Endothelial cell of umbilical vein (primary cell): ENCODE measurements around the gene DHX15. TPM values are rescaled to one million over a fixed set of nuclear protein-coding genes. Genes with fewer than 3 reads are reported as not detected.

ENCODE experiments used
- BruUV-seq: library from RNA; stranded (reverse); fragments of 400-500 nt; replicated peaks from 2 replicates; lab custom pipeline; 2021; lab: Mats Ljungman, UMichigan
- CTCF ChIA-PET: fragments of 300-600, 350-600 bp; sonication (Branson Sonifier 250); formaldehyde crosslinking; loops from one replicate; lab custom pipeline; 2021; ENCODE audit warnings: antibody characterized with exemption, inconsistent platforms; lab: Charles Lee
- POLR2A ChIA-PET: fragments of 300-600, 350-600 bp; sonication (Branson Sonifier 250); formaldehyde crosslinking; loops from one replicate; lab custom pipeline; 2021; ENCODE audit warnings: antibody characterized with exemption, inconsistent platforms; lab: Charles Lee
- DNase-seq: peaks from one replicate; pipeline ENCODE4 v3.0.0-alpha.2; 2011; ENCODE audit warnings: low read depth, low spot score
- FAIRE-seq: peaks from 2 replicates; lab custom pipeline; 2011; peaks lifted over from hg19 to GRCh38; lab: Jason Lieb, UNC
- H2AFZ ChIP-seq: 2 replicates; pipeline ENCODE4 v1.6.0; 2012; ENCODE audit warnings: low read depth, low read length, control low read depth, inconsistent platforms
- H3K27ac ChIP-seq: 2 replicates; pipeline ENCODE4 v1.5.1; 2011; ENCODE audit warnings: low read depth, mild to moderate bottlenecking, control low read depth, low read length, moderate library complexity; ENCODE audit not compliant: insufficient read depth
- H3K27me3 ChIP-seq, 2 experiments: 2 replicates each; pipeline versions ENCODE4 v1.6.0 to v1.6.1; 2011; ENCODE audit warnings: low read length in 2 of 2, mixed read lengths in 1 of 2; ENCODE audit not compliant: control insufficient read depth in 2 of 2, insufficient read depth in 2 of 2
- H3K36me3 ChIP-seq, 2 experiments: 2 replicates in 1 of 2; 3 replicates in 1 of 2; pipeline ENCODE4 v1.5.1; 2011; ENCODE audit warnings: low read length in 2 of 2, mild to moderate bottlenecking in 1 of 2, moderate library complexity in 1 of 2; ENCODE audit not compliant: control insufficient read depth in 2 of 2, insufficient read depth in 2 of 2; ENCODE audit errors: extremely low read depth in 1 of 2
- H3K4me1 ChIP-seq: 3 replicates; pipeline ENCODE4 v1.5.1; 2011; ENCODE audit warnings: mild to moderate bottlenecking, low read length; ENCODE audit not compliant: control insufficient read depth, insufficient read depth; ENCODE audit errors: extremely low read depth
- H3K4me2 ChIP-seq: 2 replicates; pipeline ENCODE4 v1.6.1; 2011; ENCODE audit warnings: low read length, control low read depth, mixed read lengths; ENCODE audit not compliant: insufficient read depth
- H3K4me3 ChIP-seq, 3 experiments: fragments of 200-600 bp in 1 of 3; sonication (generic), shearing (Covaris generic) in 1 of 3; replicated peaks in 1 of 3; 2 replicates each; pipeline ENCODE4 v1.5.1; 2011 to 2016; ENCODE audit warnings: control low read depth in 3 of 3, low read length in 3 of 3, mild to moderate bottlenecking in 2 of 3, inconsistent platforms in 1 of 3, low read depth in 1 of 3, moderate library complexity in 1 of 3; ENCODE audit not compliant: insufficient read depth in 1 of 3
- H3K79me2 ChIP-seq: 2 replicates; pipeline ENCODE4 v1.6.0; 2012; ENCODE audit warnings: low read length, inconsistent platforms; ENCODE audit not compliant: control insufficient read depth, insufficient read depth
- H3K9ac ChIP-seq: replicated peaks from 2 replicates; pipeline ENCODE3; 2011; ENCODE audit warnings: low read length, control low read depth; ENCODE audit not compliant: insufficient read depth; ENCODE audit errors: extremely low read depth
- H3K9me1 ChIP-seq: replicated peaks from 3 replicates; pipeline ENCODE4 v1.6.0; 2011; ENCODE audit warnings: mild to moderate bottlenecking, low read length; ENCODE audit not compliant: control insufficient read depth, insufficient read depth; ENCODE audit errors: extremely low read depth
- H3K9me3 ChIP-seq: replicated peaks from 2 replicates; pipeline ENCODE4 v1.5.1; 2012; ENCODE audit warnings: low read length, inconsistent platforms; ENCODE audit not compliant: control insufficient read depth, insufficient read depth
- H4K20me1 ChIP-seq: replicated peaks from 2 replicates; pipeline ENCODE3; 2011; ENCODE audit warnings: mild to moderate bottlenecking, low read length; ENCODE audit not compliant: control insufficient read depth, insufficient read depth; ENCODE audit errors: extremely low read depth
- CTCF ChIP-seq, 2 donors: IDR thresholded peaks; 1 replicate in 1 of 2; 2 replicates in 1 of 2; pipeline ENCODE4 v1.5.1; 2011; ENCODE audit warnings: low read length in 2 of 2, mild to moderate bottlenecking in 2 of 2, moderate library complexity in 2 of 2, control low read depth in 1 of 2, inconsistent platforms in 1 of 2, low read depth in 1 of 2; ENCODE audit not compliant: insufficient read depth in 1 of 2; ENCODE audit errors: extremely low read depth in 1 of 2
- EZH2 ChIP-seq: IDR thresholded peaks from 2 replicates; pipeline ENCODE4 v1.6.1; 2012; ENCODE audit warnings: borderline replicate concordance, low read depth, mild to moderate bottlenecking, moderate library complexity, low read length, inconsistent platforms; ENCODE audit not compliant: severe bottlenecking
- FOS ChIP-seq: IDR thresholded peaks from 2 replicates; pipeline ENCODE4 v1.6.1; 2011; ENCODE audit warnings: mild to moderate bottlenecking, low read length, moderate library complexity, borderline replicate concordance; ENCODE audit not compliant: insufficient read depth
- GATA2 ChIP-seq: IDR thresholded peaks from 2 replicates; pipeline ENCODE4 v1.7.0; 2011; ENCODE audit warnings: low read depth, mild to moderate bottlenecking, moderate library complexity, mixed read lengths, low read length; ENCODE audit not compliant: insufficient read length, insufficient read depth
- JUN ChIP-seq: IDR thresholded peaks from 2 replicates; pipeline ENCODE4 v1.6.1; 2011; ENCODE audit warnings: borderline replicate concordance, low read depth; ENCODE audit not compliant: insufficient read length, insufficient read depth
- MAX ChIP-seq: IDR thresholded peaks from 2 replicates; pipeline ENCODE4 v1.6.1; 2011; ENCODE audit not compliant: insufficient read depth, insufficient read length
- MYC ChIP-seq: IDR thresholded peaks from one replicate; pipeline ENCODE4 v1.6.1; 2011; ENCODE audit warnings: mild to moderate bottlenecking, low read depth, low read length
- POLR2A ChIP-seq: IDR thresholded peaks from 2 replicates; pipeline ENCODE4 v1.6.1; 2012; ENCODE audit warnings: low read depth, mild to moderate bottlenecking, control low read depth, low read length
- POLR2AphosphoS5 ChIP-seq: IDR thresholded peaks from 2 replicates; pipeline ENCODE4 v1.6.1; 2012; ENCODE audit warnings: low read depth, mild to moderate bottlenecking, control low read depth, low read length, moderate library complexity; ENCODE audit not compliant: insufficient read depth
- dilution Hi-C: fragments of 300-500 bp; cut with MboI; formaldehyde crosslinking; loops from one replicate; pipeline ENCODE4 v1.15.0; 2019; ENCODE audit warnings: low sequenced_read_pairs; ENCODE audit not compliant: extremely low pct_ligation_motif_present
- intact Hi-C: fragments of 100-400 bp; cut with micrococcal nuclease; formaldehyde crosslinking; loops from one replicate; pipeline ENCODE4 v1.10.0; 2022
- polyA plus RNA-seq, 4 experiments: library from polyadenylated mRNA; depleted of rRNA in 3 of 4; stranded (reverse) in 3 of 4; unstranded in 1 of 4; fragments of >200 nt; gene quantifications; 2 replicates each; pipeline versions ENCODE4 v1.2.1 to v1.2.3, GENCODE V29; 2011 to 2012; ENCODE audit warnings: missing spikeins in 1 of 4
- total RNA-seq: library from RNA; stranded (reverse); gene quantifications from 2 replicates; pipeline ENCODE4 v1.2.3, GENCODE V29; 2021

DHX15 gene
- total and polyA plus RNA-seq, 2 donors (not counting 3 experiments of a cell fraction or from before 2014, with no cell fraction given), result 72.3 to 152 TPM

- FAIRE-seq, result no peak
- Histone ChIP-seq H3K27ac (no peak overlapping the region), H3K9ac (no peak overlapping the region), H3K9me1 (no peaks in the 10 kb centered on the region), H3K4me2 (no peak overlapping the region), H3K4me3 (no peak overlapping the region), H2AFZ (no peak overlapping the region), H3K4me1 (no peaks in the 10 kb centered on the region), H3K79me2 (no peaks in the 10 kb centered on the region), H3K9me3 (no peaks in the 10 kb centered on the region), H3K27me3 (peaks cover 6 to 10% of the 10 kb centered on the region in 2 experiments), H4K20me1 (no peaks in the 10 kb centered on the region), H3K36me3 (no peaks in the 10 kb centered on the region)
- dilution Hi-C loops, result no loop called here
- CTCF ChIA-PET, result interaction anchor here (1.3 kb wide), 1 partner anchor 15 kb away, joined by 3 read pairs; no protein-coding TSS in a partner anchor
- intact Hi-C loops, result no loop called here
- DNase-seq, result no peak
- POLR2A ChIA-PET, result no interaction called here
- TF ChIP-seq FOS, result no peak
- no peak for TF ChIP-seq EZH2
- TF ChIP-seq CTCF (IDR thresholded peaks at IDR 0.05; ENCODE audit: extremely low read depth in 1 of 2, insufficient read depth in 1 of 2, low read depth in 1 of 2, low read length in 2 of 2), result no peak
- no peak for TF ChIP-seq MAX
- no peak for TF ChIP-seq MYC
- TF ChIP-seq JUN, result no peak
- no peak for TF ChIP-seq GATA2
- no peak for TF ChIP-seq POLR2AphosphoS5
- no peak for TF ChIP-seq POLR2A
- no TSS peak for BruUV-seq
Measured at GRCh38 chr4:24624381-24624780, 40.0 kb upstream of the DHX15 start.
